Measurements from ENCODE around the gene KRTAP1-3. TPM values are rescaled to one million over a fixed set of nuclear protein-coding genes. Genes with fewer than 3 reads are reported as not detected.

KRTAP1-3 gene, protein sequence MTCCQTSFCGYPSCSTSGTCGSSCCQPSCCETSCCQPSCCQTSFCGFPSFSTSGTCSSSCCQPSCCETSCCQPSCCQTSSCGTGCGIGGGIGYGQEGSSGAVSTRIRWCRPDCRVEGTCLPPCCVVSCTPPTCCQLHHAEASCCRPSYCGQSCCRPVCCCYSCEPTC
- not detected in 2 replicates for total RNA-seq

DNA sequence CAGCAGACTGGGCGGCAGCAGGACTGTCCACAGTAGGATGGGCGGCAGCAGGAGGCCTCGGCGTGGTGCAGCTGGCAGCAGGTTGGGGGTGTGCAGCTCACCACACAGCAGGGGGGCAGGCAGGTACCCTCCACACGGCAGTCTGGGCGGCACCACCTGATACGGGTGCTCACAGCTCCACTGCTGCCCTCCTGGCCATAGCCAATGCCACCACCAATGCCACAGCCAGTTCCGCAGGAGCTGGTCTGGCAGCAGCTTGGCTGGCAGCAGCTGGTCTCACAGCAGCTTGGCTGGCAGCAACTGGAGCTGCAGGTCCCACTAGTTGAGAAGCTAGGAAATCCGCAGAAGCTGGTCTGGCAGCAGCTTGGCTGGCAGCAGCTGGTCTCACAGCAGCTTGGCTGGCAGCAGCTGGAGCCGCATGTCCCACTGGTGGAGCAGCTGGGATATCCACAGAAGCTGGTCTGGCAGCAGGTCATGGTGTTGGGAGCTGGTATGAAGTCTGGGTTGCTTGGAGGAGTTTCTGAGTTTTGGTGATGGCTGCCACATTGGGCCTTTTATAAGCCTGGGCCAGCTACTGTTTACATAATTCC, at the start of gene KRTAP1-3:
Gene KRTAP1-3 (minus strand): TSS at position 529 of the 590 bp plus-strand sequence. CDS start 53 bp downstream, at position 476.

DNA sequence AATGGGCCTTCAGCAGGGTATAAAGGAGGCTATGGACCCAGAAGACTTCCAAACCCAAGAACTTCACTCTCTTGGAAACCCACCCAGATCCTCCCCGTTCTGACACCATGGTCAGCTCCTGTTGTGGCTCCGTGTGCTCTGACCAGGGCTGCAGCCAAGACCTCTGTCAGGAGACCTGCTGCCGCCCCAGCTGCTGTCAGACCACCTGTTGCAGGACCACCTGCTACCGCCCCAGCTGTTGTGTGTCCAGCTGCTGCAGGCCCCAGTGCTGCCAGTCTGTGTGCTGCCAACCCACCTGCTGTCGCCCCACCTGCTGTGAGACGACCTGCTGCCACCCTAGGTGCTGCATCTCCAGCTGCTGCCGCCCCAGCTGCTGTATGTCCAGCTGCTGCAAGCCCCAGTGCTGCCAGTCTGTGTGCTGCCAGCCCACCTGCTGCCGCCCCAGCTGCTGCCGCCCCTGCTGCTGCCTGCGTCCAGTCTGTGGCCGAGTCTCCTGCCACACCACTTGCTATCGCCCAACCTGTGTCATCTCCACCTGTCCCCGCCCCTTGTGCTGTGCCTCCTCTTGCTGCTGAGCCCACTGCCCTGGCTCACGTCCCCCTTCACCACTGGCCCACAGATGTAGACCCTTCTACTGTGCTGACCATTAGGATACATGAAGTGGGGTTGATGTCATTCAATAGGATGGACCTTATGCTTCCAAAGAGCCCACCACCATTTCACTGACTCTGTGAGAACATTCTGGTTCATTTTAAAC, 49.6 kb upstream of the KRTAP1-3 start, which contains the start of gene KRTAP4-7:
Gene KRTAP4-7 (plus strand): TSS at position 51 of the 757 bp plus-strand sequence. CDS start 57 bp downstream, at position 108.

GRCh38 chr17:41065829-41066624, 31.4 kb upstream of the KRTAP1-3 start, which contains the start of gene KRTAP2-4:
KRTAP2-4 (minus strand) TSS chr17:41065879; CDS start chr17:41065845, 34 bp downstream.

GRCh38 chr17:41060052-41060604, 25.5 kb upstream of the KRTAP1-3 start, which contains the start of gene KRTAP2-3:
KRTAP2-3 (minus strand) TSS chr17:41060114; CDS start chr17:41060050, 64 bp downstream.

DNA sequence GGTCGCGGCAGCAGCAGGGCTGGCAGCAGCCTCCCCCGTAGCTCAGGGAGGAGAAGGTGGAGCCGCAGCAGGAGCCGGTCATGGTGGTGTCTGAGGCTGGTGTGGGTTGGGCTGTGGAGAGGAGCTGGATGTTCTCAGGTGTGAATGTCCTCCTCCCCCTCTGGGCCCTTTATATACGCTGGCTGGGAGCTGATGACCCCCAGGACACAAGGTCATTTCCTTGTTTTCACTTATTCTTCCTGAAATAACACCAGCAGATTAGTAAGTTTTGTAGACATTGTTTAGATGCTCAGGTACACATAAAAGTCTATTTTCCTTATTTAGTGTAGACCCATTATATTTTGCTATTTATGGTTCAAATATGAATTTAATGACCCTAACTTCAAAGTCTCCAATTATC, 20.5 kb upstream of the KRTAP1-3 start, which contains the start of gene KRTAP2-2:
Gene KRTAP2-2 (minus strand): TSS at position 101 of the 400 bp plus-strand sequence. CDS start 19 bp downstream, at position 82.

GRCh38 chr17:41046735-41047465, 12.2 kb upstream of the KRTAP1-3 start, which contains the start of gene KRTAP2-1:
KRTAP2-1 (minus strand) TSS chr17:41047316; CDS start chr17:41047267, 49 bp downstream.

GRCh38 chr17:41040783-41041571, 6.3 kb upstream of the KRTAP1-3 start, which contains the start of gene KRTAP1-1:
KRTAP1-1 (minus strand) TSS chr17:41041450; CDS start chr17:41041397, 53 bp downstream.

DNA sequence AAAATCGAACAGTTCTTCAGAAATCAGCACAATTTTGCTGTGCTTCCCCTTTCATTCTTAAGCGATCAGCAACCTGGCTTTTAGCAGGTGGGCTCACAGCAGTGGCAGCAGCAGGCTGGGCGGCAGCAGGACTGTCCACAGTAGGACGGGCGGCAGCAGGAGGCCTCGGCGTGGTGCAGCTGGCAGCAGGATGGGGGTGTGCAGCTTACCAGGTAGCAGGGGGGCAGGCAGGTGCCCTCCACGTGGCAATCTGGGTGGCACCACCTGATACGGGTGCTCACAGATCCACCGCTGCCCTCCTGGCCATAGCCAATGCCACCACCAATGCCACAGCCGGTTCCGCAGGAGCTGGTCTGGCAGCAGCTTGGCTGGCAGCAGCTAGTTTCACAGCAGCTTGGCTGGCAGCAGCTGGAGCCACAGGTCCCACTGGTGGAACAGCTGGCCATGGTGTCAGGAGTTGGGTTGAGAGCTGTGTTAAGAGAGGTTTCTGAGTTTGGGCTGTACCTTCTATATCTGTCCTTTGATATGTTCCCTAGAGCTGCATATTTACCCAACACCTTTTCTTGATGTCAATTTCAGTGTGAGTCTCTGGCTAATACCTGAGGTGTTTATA, 4.9 kb downstream of the KRTAP1-3 start, which contains the start of gene KRTAP1-4:
Gene KRTAP1-4 (minus strand): TSS at position 563 of the 613 bp plus-strand sequence. CDS start 117 bp downstream, at position 446.

GRCh38 chr17:41026715-41027471, 7.8 kb downstream of the KRTAP1-3 start, which contains the start of gene KRTAP1-5:
KRTAP1-5 (minus strand) TSS chr17:41027208; CDS start chr17:41027155, 53 bp downstream.

GRCh38 chr17:41008811-41009210, 25.9 kb downstream of the KRTAP1-3 start, which contains the start of gene KRTAP3-1:
KRTAP3-1 (minus strand) TSS chr17:41009128; CDS start chr17:41009074, 54 bp downstream.

GRCh38 chr17:40999563-40999962, 35.1 kb downstream of the KRTAP1-3 start, which contains the start of gene KRTAP3-2:
KRTAP3-2 (minus strand) TSS chr17:40999906; CDS start chr17:40999853, 53 bp downstream.

GRCh38 chr17:40993839-40994238, 40.8 kb downstream of the KRTAP1-3 start, which contains the start of gene KRTAP3-3:
KRTAP3-3 (minus strand) TSS chr17:40994164; CDS start chr17:40994097, 67 bp downstream.

DNA sequence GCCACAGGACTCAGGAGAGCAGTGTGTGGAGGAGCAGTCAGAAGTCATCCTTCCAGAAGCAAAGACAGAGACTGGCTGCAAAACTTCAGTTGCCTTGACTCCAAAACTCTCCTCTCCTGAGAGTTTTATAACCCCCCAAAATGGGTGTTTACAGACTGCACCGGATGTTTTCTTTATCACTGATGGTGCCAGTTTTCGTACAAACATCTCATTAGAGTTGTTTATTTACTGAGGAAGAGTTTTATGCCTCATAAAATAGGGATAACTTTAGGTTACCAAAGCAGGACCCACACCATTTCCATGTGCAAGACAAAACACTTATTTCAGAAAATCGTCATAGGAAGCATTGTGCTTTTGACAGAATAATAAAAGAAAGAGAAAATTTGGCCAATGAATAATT, 50.4 kb downstream of the KRTAP1-3 start, which contains the start of gene KRT40:
Gene KRT40 (minus strand): TSS at position 101 of the 400 bp plus-strand sequence. CDS start 53 bp downstream, at position 48.

Other genes with a start within 250 kb of the KRTAP1-3 start
- not detected in 2 replicates for gene KRT28, start 234.9 kb downstream of the KRTAP1-3 start, total RNA-seq
- 2.4 and 2.7 TPM in 2 replicates for gene KRT10, start 212.3 kb downstream of the KRTAP1-3 start, total RNA-seq
- not detected in 2 replicates for gene KRT12, start 167.7 kb downstream of the KRTAP1-3 start, total RNA-seq
- not detected in 2 replicates for gene KRT20, start 149.6 kb downstream of the KRTAP1-3 start, total RNA-seq
- gene KRT23, start 97.2 kb downstream of the KRTAP1-3 start, total RNA-seq = 0.34 and 1.7 TPM in 2 replicates
- gene KRT39, start 67.9 kb downstream of the KRTAP1-3 start, total RNA-seq = not detected in 2 replicates
- not detected in 2 replicates for gene KRT40, start 50.5 kb downstream of the KRTAP1-3 start, total RNA-seq
- gene KRTAP3-3, start 40.7 kb downstream of the KRTAP1-3 start, total RNA-seq = not detected in 2 replicates
- not detected in 2 replicates for gene KRTAP3-2, start 35.0 kb downstream of the KRTAP1-3 start, total RNA-seq
- gene KRTAP3-1, start 25.7 kb downstream of the KRTAP1-3 start, total RNA-seq = not detected in 2 replicates
- not detected in 2 replicates for gene KRTAP1-5, start 7.7 kb downstream of the KRTAP1-3 start, total RNA-seq
- gene KRTAP1-4, start 4.7 kb downstream of the KRTAP1-3 start, total RNA-seq = not detected in 2 replicates
- not detected in 2 replicates for gene KRTAP1-1, start 6.6 kb upstream of the KRTAP1-3 start, total RNA-seq
- gene KRTAP2-1, start 12.4 kb upstream of the KRTAP1-3 start, total RNA-seq = not detected in 2 replicates
- gene KRTAP2-2, start 20.4 kb upstream of the KRTAP1-3 start, total RNA-seq = not detected in 2 replicates
- not detected in 2 replicates for gene KRTAP2-3, start 25.2 kb upstream of the KRTAP1-3 start, total RNA-seq
- gene KRTAP2-4, start 31.0 kb upstream of the KRTAP1-3 start, total RNA-seq = not detected in 2 replicates
- gene KRTAP4-7, start 49.3 kb upstream of the KRTAP1-3 start, total RNA-seq = not detected in 2 replicates
- not detected in 2 replicates for gene KRTAP4-8, start 63.3 kb upstream of the KRTAP1-3 start, total RNA-seq
- gene KRTAP4-16, start 67.3 kb upstream of the KRTAP1-3 start, total RNA-seq = not detected in 2 replicates
- not detected in 2 replicates for gene KRTAP4-9, start 70.5 kb upstream of the KRTAP1-3 start, total RNA-seq
- not detected in 2 replicates for gene KRTAP4-11, start 83.5 kb upstream of the KRTAP1-3 start, total RNA-seq
- not detected in 2 replicates for gene KRTAP4-12, start 89.3 kb upstream of the KRTAP1-3 start, total RNA-seq
- gene KRTAP4-6, start 105.7 kb upstream of the KRTAP1-3 start, total RNA-seq = not detected in 2 replicates
- not detected in 2 replicates for gene KRTAP4-5, start 115.0 kb upstream of the KRTAP1-3 start, total RNA-seq
- not detected in 2 replicates for gene KRTAP4-4, start 125.9 kb upstream of the KRTAP1-3 start, total RNA-seq
- not detected in 2 replicates for gene KRTAP4-3, start 133.3 kb upstream of the KRTAP1-3 start, total RNA-seq
- gene KRTAP4-2, start 143.3 kb upstream of the KRTAP1-3 start, total RNA-seq = not detected in 2 replicates
- not detected in 2 replicates for gene KRTAP4-1, start 150.0 kb upstream of the KRTAP1-3 start, total RNA-seq
- gene KRTAP9-1, start 155.0 kb upstream of the KRTAP1-3 start, total RNA-seq = not detected in 2 replicates
- gene KRTAP9-2, start 191.8 kb upstream of the KRTAP1-3 start, total RNA-seq = not detected in 2 replicates
- not detected in 2 replicates for gene KRTAP9-3, start 197.6 kb upstream of the KRTAP1-3 start, total RNA-seq
- not detected in 2 replicates for gene KRTAP9-8, start 203.1 kb upstream of the KRTAP1-3 start, total RNA-seq
- gene KRTAP9-4, start 214.8 kb upstream of the KRTAP1-3 start, total RNA-seq = not detected in 2 replicates
- gene KRTAP9-9, start 220.5 kb upstream of the KRTAP1-3 start, total RNA-seq = not detected in 2 replicates
- not detected in 2 replicates for gene KRTAP9-6, start 230.5 kb upstream of the KRTAP1-3 start, total RNA-seq
- not detected in 2 replicates for gene KRTAP9-7, start 240.8 kb upstream of the KRTAP1-3 start, total RNA-seq

Data from dermis lymphatic vessel endothelial cell (primary cell).